Tibial nerve (tissue), 4 donors: ENCODE results near the gene CNMD. TPM values are rescaled to one million over a fixed set of nuclear protein-coding genes. Genes with fewer than 3 reads are reported as not detected.

ENCODE experiments used
- DNase-seq, 2 donors: peaks; one replicate each; pipeline ENCODE4 v3.0.0-alpha.2; 2019; ENCODE audit warnings: low spot score in 2 of 2
- H3K27ac ChIP-seq, 4 donors: fragments of 200-600 bp; sonication (generic) in 3 of 4; one replicate each; pipeline ENCODE4 v1.5.1; 2017 to 2019; ENCODE audit warnings: mild to moderate bottlenecking in 1 of 4
- H3K27me3 ChIP-seq, 2 donors: fragments of 200-600 bp; sonication (generic) in 1 of 2; one replicate each; pipeline versions ENCODE4 v1.5.1 to v1.6.0; 2017 to 2019
- H3K36me3 ChIP-seq, 3 donors: fragments of 200-600 bp; sonication (generic); one replicate each; pipeline ENCODE4 v1.5.1; 2018 to 2019
- H3K4me1 ChIP-seq, 4 donors: fragments of 200-600 bp; sonication (generic) in 3 of 4; one replicate each; pipeline ENCODE4 v1.5.1; 2017 to 2019
- H3K4me3 ChIP-seq, 4 donors: fragments of 200-600 bp; sonication (generic) in 3 of 4; one replicate each; pipeline ENCODE4 v1.5.1; 2017 to 2019; ENCODE audit warnings: mild to moderate bottlenecking in 1 of 4, moderate library complexity in 1 of 4
- H3K9me3 ChIP-seq, 4 donors: fragments of 200-600 bp; sonication (generic) in 3 of 4; one replicate each; pipeline ENCODE4 v1.5.1; 2017 to 2019
- CTCF ChIP-seq, 5 experiments: fragments of 200-600 bp in 3 of 5; fragments of 450-650 bp in 2 of 5; sonication (generic) in 3 of 5; IDR thresholded peaks; one replicate each; pipeline ENCODE4 v1.5.1; 2016 to 2019; ENCODE audit warnings: antibody characterized with exemption in 5 of 5, mild to moderate bottlenecking in 3 of 5, moderate library complexity in 2 of 5
- EP300 ChIP-seq, 2 donors: sonication (generic); formaldehyde crosslinking; IDR thresholded peaks; one replicate each; pipeline ENCODE4 v1.6.1; 2017; ENCODE audit warnings: antibody characterized with exemption in 2 of 2, mild to moderate bottlenecking in 1 of 2
- POLR2A ChIP-seq, 2 donors: fragments of 450-650 bp; IDR thresholded peaks; one replicate each; pipeline ENCODE4 v1.6.1; 2017; ENCODE audit warnings: antibody characterized with exemption in 2 of 2, mild to moderate bottlenecking in 2 of 2, moderate library complexity in 2 of 2
- WGBS, 2 donors: methylation state at CpG; one replicate each; pipeline ENCODE4 v1.1.5; 2018; 5-methylcytosine and 5-hydroxymethylcytosine counted together
- total RNA-seq, 4 donors: library from RNA; depleted of rRNA; stranded (reverse); fragments of >200 nt; gene quantifications; one replicate each; pipeline ENCODE4 v1.1.0, GENCODE V29; 2016

CNMD gene
- total RNA-seq, 4 donors from 2014 or later = not detected

- H3K27ac ChIP-seq = no peak overlapping the region
- no peaks in the 10 kb centered on the region for H3K9me3 ChIP-seq
- no peaks in the 10 kb centered on the region for H3K36me3 ChIP-seq
- TF ChIP-seq CTCF (IDR thresholded peaks at IDR 0.05) (no peak), POLR2A (IDR thresholded peaks at IDR 0.05) (no peak), EP300 (IDR thresholded peaks at IDR 0.05) (no peak)
- H3K27me3 ChIP-seq = no peaks in the 10 kb centered on the region
- 48 to 60% methylated on average over 11 of the region's 11 CpGs for WGBS, 2 donors
- no peak overlapping the region for H3K4me3 ChIP-seq
- H3K4me1 ChIP-seq = peaks cover 0 to 21% (median 5%) of the 10 kb centered on the region in 4 donors
- DNase-seq = no peak
Observed at GRCh38 chr13:52779103-52779502, 39.5 kb upstream of the CNMD start.

- 81 to 93% methylated on average over 3 of the region's 3 CpGs for WGBS, 2 donors
Observed at GRCh38 chr13:52776726-52777125, 37.1 kb upstream of the CNMD start.

GRCh38 chr13:52775511-52775910 is 35.9 kb upstream of the CNMD start:
- Histone ChIP-seq H3K27me3 (no peaks in the 10 kb centered on the region), H3K36me3 (no peaks in the 10 kb centered on the region), H3K27ac (no peak overlapping the region), H3K4me1 (peaks cover 0 to 11% (median 0%) of the 10 kb centered on the region in 4 donors), H3K4me3 (no peak overlapping the region), H3K9me3 (no peaks in the 10 kb centered on the region)
- TF ChIP-seq POLR2A (IDR thresholded peaks at IDR 0.05) = no peak
- no peak for TF ChIP-seq CTCF (IDR thresholded peaks at IDR 0.05)
- TF ChIP-seq EP300 (IDR thresholded peaks at IDR 0.05) = no peak
- DNase-seq = no peak
- WGBS, 2 donors = 64 to 70% methylated on average over 5 of the region's 5 CpGs

More at GRCh38 chr13:52776726-52777125, 37.1 kb upstream of the CNMD start:
- no peaks in the 10 kb centered on the region for H3K36me3 ChIP-seq
- DNase-seq = no peak
- no peaks in the 10 kb centered on the region for H3K27me3 ChIP-seq
- no peak for TF ChIP-seq CTCF (IDR thresholded peaks at IDR 0.05)
- TF ChIP-seq EP300 (IDR thresholded peaks at IDR 0.05) = no peak
- no peak for TF ChIP-seq POLR2A (IDR thresholded peaks at IDR 0.05)
- peaks cover 0 to 11% (median 0%) of the 10 kb centered on the region in 4 donors for H3K4me1 ChIP-seq
- H3K9me3 ChIP-seq = no peaks in the 10 kb centered on the region
- H3K27ac ChIP-seq = no peak overlapping the region
- H3K4me3 ChIP-seq = no peak overlapping the region

GRCh38 chr13:52767949-52768516 is 28.4 kb upstream of the CNMD start:
- no peak for DNase-seq
- Histone ChIP-seq H3K27me3 (no peaks in the 10 kb centered on the region), H3K4me3 (no peak overlapping the region), H3K36me3 (no peaks in the 10 kb centered on the region), H3K27ac (no peak overlapping the region), H3K4me1 (no peaks in the 10 kb centered on the region), H3K9me3 (no peaks in the 10 kb centered on the region)
- WGBS, 2 donors = 61 to 63% methylated on average over 4 of the region's 4 CpGs
- TF ChIP-seq CTCF (IDR thresholded peaks at IDR 0.05) (no peak), POLR2A (IDR thresholded peaks at IDR 0.05) (no peak), EP300 (IDR thresholded peaks at IDR 0.05) (no peak)

GRCh38 chr13:52765611-52766390 is 26.2 kb upstream of the CNMD start:
- no peaks in the 10 kb centered on the region for H3K36me3 ChIP-seq
- H3K27ac ChIP-seq = no peak overlapping the region
- WGBS, 2 donors = 85% methylated on average over 11 of the region's 11 CpGs
- H3K27me3 ChIP-seq = no peaks in the 10 kb centered on the region
- no peaks in the 10 kb centered on the region for H3K4me1 ChIP-seq
- DNase-seq = no peak
- no peaks in the 10 kb centered on the region for H3K9me3 ChIP-seq
- no peak overlapping the region for H3K4me3 ChIP-seq
- no peak for TF ChIP-seq EP300 (IDR thresholded peaks at IDR 0.05)
- TF ChIP-seq CTCF (IDR thresholded peaks at IDR 0.05) = no peak
- no peak for TF ChIP-seq POLR2A (IDR thresholded peaks at IDR 0.05)
